ENCODE data around the gene RNF180.
"Not testable (repeated sequence)": the region's sequence is repeated elsewhere in the genome, so short reads cannot be mapped to it uniquely, and the experiment has no call there.

GRCh38 chr5:64407103-64407825, 241.6 kb downstream of the RNF180 start:
- TF ChIP-seq OVOL3 (tag by site-specific recombination; IDR thresholded peaks at IDR 0.05); ZNF785 (tag by site-specific recombination; IDR thresholded peaks at IDR 0.05); ZNF580 (tag by site-specific recombination; IDR thresholded peaks at IDR 0.05); ZNF701 (tag by site-specific recombination; IDR thresholded peaks at IDR 0.05); WT1 (tag by site-specific recombination; IDR thresholded peaks at IDR 0.05); ZNF24 (tag by site-specific recombination; IDR thresholded peaks at IDR 0.05); ZNF629 (tag by site-specific recombination; IDR thresholded peaks at IDR 0.05); REPIN1 (tag by site-specific recombination; IDR thresholded peaks at IDR 0.05; ENCODE audit: low read depth); KLF9 (tag by site-specific recombination; IDR thresholded peaks at IDR 0.05; ENCODE audit: low read depth): not testable (repeated sequence)
- TF ChIP-seq, protein P1, sequence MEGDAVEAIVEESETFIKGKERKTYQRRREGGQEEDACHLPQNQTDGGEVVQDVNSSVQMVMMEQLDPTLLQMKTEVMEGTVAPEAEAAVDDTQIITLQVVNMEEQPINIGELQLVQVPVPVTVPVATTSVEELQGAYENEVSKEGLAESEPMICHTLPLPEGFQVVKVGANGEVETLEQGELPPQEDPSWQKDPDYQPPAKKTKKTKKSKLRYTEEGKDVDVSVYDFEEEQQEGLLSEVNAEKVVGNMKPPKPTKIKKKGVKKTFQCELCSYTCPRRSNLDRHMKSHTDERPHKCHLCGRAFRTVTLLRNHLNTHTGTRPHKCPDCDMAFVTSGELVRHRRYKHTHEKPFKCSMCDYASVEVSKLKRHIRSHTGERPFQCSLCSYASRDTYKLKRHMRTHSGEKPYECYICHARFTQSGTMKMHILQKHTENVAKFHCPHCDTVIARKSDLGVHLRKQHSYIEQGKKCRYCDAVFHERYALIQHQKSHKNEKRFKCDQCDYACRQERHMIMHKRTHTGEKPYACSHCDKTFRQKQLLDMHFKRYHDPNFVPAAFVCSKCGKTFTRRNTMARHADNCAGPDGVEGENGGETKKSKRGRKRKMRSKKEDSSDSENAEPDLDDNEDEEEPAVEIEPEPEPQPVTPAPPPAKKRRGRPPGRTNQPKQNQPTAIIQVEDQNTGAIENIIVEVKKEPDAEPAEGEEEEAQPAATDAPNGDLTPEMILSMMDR (tag by site-specific recombination; IDR thresholded peaks at IDR 0.05), result not testable (repeated sequence)
- TF ChIP-seq, protein P2, sequence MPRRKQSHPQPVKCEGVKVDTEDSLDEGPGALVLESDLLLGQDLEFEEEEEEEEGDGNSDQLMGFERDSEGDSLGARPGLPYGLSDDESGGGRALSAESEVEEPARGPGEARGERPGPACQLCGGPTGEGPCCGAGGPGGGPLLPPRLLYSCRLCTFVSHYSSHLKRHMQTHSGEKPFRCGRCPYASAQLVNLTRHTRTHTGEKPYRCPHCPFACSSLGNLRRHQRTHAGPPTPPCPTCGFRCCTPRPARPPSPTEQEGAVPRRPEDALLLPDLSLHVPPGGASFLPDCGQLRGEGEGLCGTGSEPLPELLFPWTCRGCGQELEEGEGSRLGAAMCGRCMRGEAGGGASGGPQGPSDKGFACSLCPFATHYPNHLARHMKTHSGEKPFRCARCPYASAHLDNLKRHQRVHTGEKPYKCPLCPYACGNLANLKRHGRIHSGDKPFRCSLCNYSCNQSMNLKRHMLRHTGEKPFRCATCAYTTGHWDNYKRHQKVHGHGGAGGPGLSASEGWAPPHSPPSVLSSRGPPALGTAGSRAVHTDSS (tag by site-specific recombination; IDR thresholded peaks at IDR 0.05), result not testable (repeated sequence)
